HepG2 (cell line): ENCODE data around the gene UBL3. TPM values are rescaled to one million over a fixed set of nuclear protein-coding genes. Genes with fewer than 3 reads are reported as not detected.

Experiments
- ARNTL ChIP-seq: sonication (generic); formaldehyde crosslinking; IDR thresholded peaks from 2 replicates; pipeline ENCODE4 v1.4.0; 2020; ENCODE audit warnings: mild to moderate bottlenecking, missing genetic modification reagents
- ATAD3A ChIP-seq: sonication (generic); formaldehyde crosslinking; IDR thresholded peaks from 2 replicates; pipeline ENCODE4 v1.4.0; 2020; ENCODE audit warnings: missing genetic modification reagents
- CBX2 ChIP-seq, 2 experiments: fragments of 200-600 bp in 1 of 2; sonication (generic); formaldehyde crosslinking in 1 of 2; IDR thresholded peaks; 2 replicates each; pipeline versions ENCODE4 v1.7.0 to v1.8.1; 2018 to 2022; ENCODE audit warnings: low read depth in 2 of 2, low read length in 1 of 2, mild to moderate bottlenecking in 1 of 2, missing genetic modification reagents in 1 of 2
- CCAR2 ChIP-seq: fragments of 200-400 bp; formaldehyde crosslinking; optimal IDR thresholded peaks from 2 replicates; pipeline ENCODE3; 2018; ENCODE audit warnings: low read depth, mild to moderate bottlenecking, low read length, moderate library complexity
- ESRRA ChIP-seq: sonication (generic); formaldehyde crosslinking; IDR thresholded peaks from 2 replicates; pipeline ENCODE4 v1.5.1; 2020; ENCODE audit warnings: mild to moderate bottlenecking, low read depth, missing genetic modification reagents
- FOXA3 ChIP-seq: IDR thresholded peaks from 2 replicates; pipeline ENCODE4 v1.6.1; 2016; ENCODE audit warnings: missing genetic modification reagents, missing compliant biosample characterization
- FOXC1 ChIP-seq: sonication (generic); formaldehyde crosslinking; IDR thresholded peaks from 2 replicates; pipeline ENCODE4 v1.8.0; 2022; ENCODE audit warnings: mild to moderate bottlenecking, missing genetic modification reagents, borderline replicate concordance
- FOXP1 ChIP-seq, 2 experiments: fragments of 450-650 bp in 1 of 2; IDR thresholded peaks; 2 replicates each; pipeline ENCODE4 v1.6.1; 2017 to 2018; ENCODE audit warnings: antibody characterized with exemption in 1 of 2
- GABPA ChIP-seq, 2 experiments: IDR thresholded peaks; 2 replicates each; pipeline ENCODE4 v1.6.1; 2011 to 2016; ENCODE audit warnings: low read depth in 2 of 2, low read length in 1 of 2, missing biosample characterization in 1 of 2, missing genetic modification characterization in 1 of 2
- JUN ChIP-seq: sonication (generic); formaldehyde crosslinking; IDR thresholded peaks from 2 replicates; pipeline ENCODE4 v1.4.0; 2020; ENCODE audit warnings: mild to moderate bottlenecking, missing genetic modification reagents
- NRL ChIP-seq: sonication (generic); formaldehyde crosslinking; IDR thresholded peaks from 2 replicates; pipeline ENCODE4 v1.5.0; 2020; ENCODE audit warnings: missing genetic modification reagents, mild to moderate bottlenecking, moderate library complexity, borderline replicate concordance
- PHF8 ChIP-seq: sonication (generic); formaldehyde crosslinking; IDR thresholded peaks from 2 replicates; pipeline ENCODE4 v1.5.0; 2020; ENCODE audit warnings: missing genetic modification reagents
- SIN3A ChIP-seq: IDR thresholded peaks from 2 replicates; pipeline ENCODE4 v1.6.1; 2011; ENCODE audit warnings: low read depth, mild to moderate bottlenecking, control low read depth, low read length, borderline replicate concordance
- SMC3 ChIP-seq: IDR thresholded peaks from 2 replicates; pipeline ENCODE4 v1.6.1; 2011; ENCODE audit warnings: low read length, improper control_type of control experiment
- TARDBP ChIP-seq: sonication (generic); formaldehyde crosslinking; IDR thresholded peaks from 2 replicates; pipeline ENCODE4 v1.8.0; 2022; ENCODE audit warnings: mild to moderate bottlenecking, missing genetic modification reagents
- THYN1 ChIP-seq: sonication (generic); formaldehyde crosslinking; IDR thresholded peaks from 2 replicates; pipeline ENCODE4 v1.8.1; 2023; ENCODE audit warnings: low read depth, mild to moderate bottlenecking, moderate library complexity, missing genetic modification reagents, borderline replicate concordance
- TSC22D2 ChIP-seq: sonication (generic); formaldehyde crosslinking; IDR thresholded peaks from 2 replicates; pipeline ENCODE4 v1.5.1; 2020; ENCODE audit warnings: missing genetic modification reagents, mild to moderate bottlenecking, borderline replicate concordance
- ZNF274 ChIP-seq: sonication (generic); formaldehyde crosslinking; IDR thresholded peaks from 2 replicates; pipeline ENCODE4 v1.5.1; 2020; ENCODE audit warnings: mild to moderate bottlenecking, missing genetic modification reagents
- ZNF354B ChIP-seq: sonication (generic); formaldehyde crosslinking; IDR thresholded peaks from 2 replicates; pipeline ENCODE4 v1.8.0; 2022; ENCODE audit warnings: mild to moderate bottlenecking, missing genetic modification reagents
- ZNF652 ChIP-seq: IDR thresholded peaks from 2 replicates; pipeline ENCODE4 v1.6.1; 2016; ENCODE audit warnings: low read depth, borderline replicate concordance
- ZNF678 ChIP-seq: sonication (generic); formaldehyde crosslinking; IDR thresholded peaks from 2 replicates; pipeline ENCODE4 v1.4.0; 2020; ENCODE audit warnings: mild to moderate bottlenecking, missing genetic modification reagents
- ZNF713 ChIP-seq: sonication (generic); formaldehyde crosslinking; IDR thresholded peaks from 2 replicates; pipeline ENCODE4 v1.4.0; 2020; ENCODE audit warnings: mild to moderate bottlenecking, missing genetic modification reagents
- ZNF777 ChIP-seq: sonication (generic); formaldehyde crosslinking; IDR thresholded peaks from 2 replicates; pipeline ENCODE4 v1.4.0; 2020; ENCODE audit warnings: missing genetic modification reagents
- polyA plus RNA-seq, 8 experiments: library from polyadenylated mRNA; depleted of rRNA in 3 of 8; stranded (reverse) in 7 of 8; unstranded in 1 of 8; fragments of >200 nt; fragmentation: Illumina TruSeq in 4 of 8; extraction: Trizol in 4 of 8; gene quantifications; 2 replicates each; pipeline versions ENCODE4 v1.2.1 to v1.2.3, GENCODE V29; 2011 to 2016; ENCODE audit warnings: low read depth in 4 of 8, missing spikeins in 1 of 8, mixed read lengths in 1 of 8; ENCODE audit not compliant: insufficient read depth in 1 of 8
- total RNA-seq, 5 experiments: library from RNA; depleted of rRNA; stranded (reverse); fragments of >200 nt; fragmentation: Illumina TruSeq; extraction: Trizol; gene quantifications; 2 replicates each; pipeline ENCODE4 v1.2.3, GENCODE V29; 2016; ENCODE audit warnings: low read depth in 1 of 5
- TF ChIP-seq, protein P1 (sequence below): sonication (generic); formaldehyde crosslinking; IDR thresholded peaks from 2 replicates; pipeline ENCODE4 v1.5.1; 2020; ENCODE audit warnings: missing genetic modification reagents, mild to moderate bottlenecking, borderline replicate concordance
- TF ChIP-seq, protein P2 (sequence below): sonication (generic); formaldehyde crosslinking; IDR thresholded peaks from 2 replicates; pipeline ENCODE4 v1.4.0; 2020; ENCODE audit warnings: missing genetic modification reagents, borderline replicate concordance
- TF ChIP-seq, protein P3 (sequence below): sonication (generic); formaldehyde crosslinking; IDR thresholded peaks from 2 replicates; pipeline ENCODE4 v1.8.1; 2023; ENCODE audit warnings: mild to moderate bottlenecking, inconsistent platforms, moderate library complexity, missing genetic modification reagents, borderline replicate concordance

Gene UBL3
- total and polyA plus RNA-seq, 2 of the 13 experiments (the other 11 are each of a cell fraction or from before 2014, with no cell fraction given), result 7.4 to 9.6 TPM

DNA sequence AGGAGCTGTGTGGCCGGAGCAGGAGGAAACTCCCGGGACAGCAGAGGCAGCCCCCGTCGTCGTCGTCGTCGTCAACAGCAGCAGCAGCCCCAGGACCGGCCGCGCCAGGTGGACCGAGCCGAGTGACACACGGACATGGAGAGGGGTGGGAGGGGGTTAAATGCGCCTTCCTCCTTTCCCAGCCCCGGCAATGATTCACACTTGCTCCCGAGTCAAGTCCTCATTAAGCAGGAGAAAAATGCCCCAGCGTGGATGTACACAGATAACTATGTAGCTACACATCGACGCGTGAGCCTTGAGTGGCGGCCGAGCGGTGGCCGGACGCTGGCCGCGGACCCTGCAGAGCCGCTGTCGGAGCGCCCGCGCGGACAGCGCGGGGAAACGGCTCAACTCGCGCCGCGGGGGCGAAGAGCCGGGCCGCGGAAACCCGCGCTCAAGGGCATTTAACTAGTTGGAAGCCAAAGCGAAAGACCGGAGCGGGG lies 645 bp downstream of the UBL3 start (continued):
- TF ChIP-seq, protein P1, sequence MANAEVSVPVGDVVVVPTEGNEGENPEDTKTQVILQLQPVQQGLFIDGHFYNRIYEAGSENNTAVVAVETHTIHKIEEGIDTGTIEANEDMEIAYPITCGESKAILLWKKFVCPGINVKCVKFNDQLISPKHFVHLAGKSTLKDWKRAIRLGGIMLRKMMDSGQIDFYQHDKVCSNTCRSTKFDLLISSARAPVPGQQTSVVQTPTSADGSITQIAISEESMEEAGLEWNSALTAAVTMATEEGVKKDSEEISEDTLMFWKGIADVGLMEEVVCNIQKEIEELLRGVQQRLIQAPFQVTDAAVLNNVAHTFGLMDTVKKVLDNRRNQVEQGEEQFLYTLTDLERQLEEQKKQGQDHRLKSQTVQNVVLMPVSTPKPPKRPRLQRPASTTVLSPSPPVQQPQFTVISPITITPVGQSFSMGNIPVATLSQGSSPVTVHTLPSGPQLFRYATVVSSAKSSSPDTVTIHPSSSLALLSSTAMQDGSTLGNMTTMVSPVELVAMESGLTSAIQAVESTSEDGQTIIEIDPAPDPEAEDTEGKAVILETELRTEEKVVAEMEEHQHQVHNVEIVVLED (CRISPR knock-in tag), result no peak
- TF ChIP-seq ARNTL, result 0 out of 2 replicates have a peak, but pooled peaks have one; percentile 11
- 0 out of 2 replicates have a peak, but pooled peaks have one; percentile 11 for TF ChIP-seq FOXC1 (CRISPR knock-in tag)
- 0 out of 2 replicates have a peak, but pooled peaks have one; percentile 26 for TF ChIP-seq SIN3A
- TF ChIP-seq CCAR2, result no peak
- TF ChIP-seq ZNF777, result peak; percentile 42; the same call in 1 of the 2 replicates
- TF ChIP-seq ZNF652 (CRISPR knock-in tag), result peak; percentile 75
- TF ChIP-seq SMC3, result no peak
- no peak for TF ChIP-seq FOXP1 (IDR thresholded peaks at IDR 0.05)
- no peak for TF ChIP-seq FOXP1 (CRISPR knock-in tag; IDR thresholded peaks at IDR 0.05)
- no peak for TF ChIP-seq THYN1 (CRISPR knock-in tag)
- no peak for TF ChIP-seq ZNF274 (CRISPR knock-in tag)
- TF ChIP-seq TARDBP (CRISPR knock-in tag), result no peak
- no peak for TF ChIP-seq NRL (CRISPR knock-in tag)
- TF ChIP-seq ZNF354B (CRISPR knock-in tag), result no peak
- no peak for TF ChIP-seq GABPA (IDR thresholded peaks at IDR 0.05; ENCODE audit: low read depth, low read length)
- TF ChIP-seq GABPA (CRISPR knock-in tag; IDR thresholded peaks at IDR 0.05; ENCODE audit: low read depth), result no peak
- no peak for TF ChIP-seq CBX2 (IDR thresholded peaks at IDR 0.05; ENCODE audit: low read depth, low read length)
- 0 out of 2 replicates have a peak, but pooled peaks have one; percentile 41 for TF ChIP-seq CBX2 (CRISPR knock-in tag; IDR thresholded peaks at IDR 0.05; ENCODE audit: low read depth)
- TF ChIP-seq, protein P2, sequence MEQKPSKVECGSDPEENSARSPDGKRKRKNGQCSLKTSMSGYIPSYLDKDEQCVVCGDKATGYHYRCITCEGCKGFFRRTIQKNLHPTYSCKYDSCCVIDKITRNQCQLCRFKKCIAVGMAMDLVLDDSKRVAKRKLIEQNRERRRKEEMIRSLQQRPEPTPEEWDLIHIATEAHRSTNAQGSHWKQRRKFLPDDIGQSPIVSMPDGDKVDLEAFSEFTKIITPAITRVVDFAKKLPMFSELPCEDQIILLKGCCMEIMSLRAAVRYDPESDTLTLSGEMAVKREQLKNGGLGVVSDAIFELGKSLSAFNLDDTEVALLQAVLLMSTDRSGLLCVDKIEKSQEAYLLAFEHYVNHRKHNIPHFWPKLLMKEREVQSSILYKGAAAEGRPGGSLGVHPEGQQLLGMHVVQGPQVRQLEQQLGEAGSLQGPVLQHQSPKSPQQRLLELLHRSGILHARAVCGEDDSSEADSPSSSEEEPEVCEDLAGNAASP (CRISPR knock-in tag), result no peak
- no peak for TF ChIP-seq PHF8 (CRISPR knock-in tag)
- TF ChIP-seq, protein P3, sequence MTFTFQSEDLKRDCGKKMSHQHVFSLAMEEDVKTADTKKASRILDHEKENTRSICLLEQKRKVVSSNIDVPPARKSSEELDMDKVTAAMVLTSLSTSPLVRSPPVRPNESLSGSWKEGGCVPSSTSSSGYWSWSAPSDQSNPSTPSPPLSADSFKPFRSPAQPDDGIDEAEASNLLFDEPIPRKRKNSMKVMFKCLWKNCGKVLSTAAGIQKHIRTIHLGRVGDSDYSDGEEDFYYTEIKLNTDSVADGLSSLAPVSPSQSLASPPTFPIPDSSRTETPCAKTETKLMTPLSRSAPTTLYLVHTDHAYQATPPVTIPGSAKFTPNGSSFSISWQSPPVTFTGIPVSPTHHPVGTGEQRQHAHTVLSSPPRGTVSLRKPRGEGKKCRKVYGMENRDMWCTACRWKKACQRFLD (CRISPR knock-in tag), result 0 out of 2 replicates have a peak, but pooled peaks have one; percentile 13
- TF ChIP-seq ATAD3A (CRISPR knock-in tag), result no peak
- TF ChIP-seq FOXA3 (CRISPR knock-in tag), result 0 out of 2 replicates have a peak, but pooled peaks have one; percentile 1
- no peak for TF ChIP-seq TSC22D2 (CRISPR knock-in tag)
- TF ChIP-seq ESRRA, result no peak
- 0 out of 2 replicates have a peak, but pooled peaks have one; percentile 35 for TF ChIP-seq ZNF678 (CRISPR knock-in tag)
- TF ChIP-seq ZNF713 (CRISPR knock-in tag), result no peak
- TF ChIP-seq JUN, result no peak
